Measurements from ENCODE around the gene ZDHHC9.

Gene ZDHHC9

GRCh38 chrX:129833153-129833990, 10.3 kb downstream of the ZDHHC9 start:
- H3K27ac Mint-ChIP-seq = no peak overlapping the region
- no peaks in the 10 kb centered on the region for H3K4me1 Mint-ChIP-seq (ENCODE audit: low read depth)
- no peak for DNase-seq (ENCODE audit: low spot score)
- H3K4me3 Mint-ChIP-seq = no peak overlapping the region
- H3K27me3 Mint-ChIP-seq (ENCODE audit: low read depth) = no peaks in the 10 kb centered on the region
- H3K36me3 Mint-ChIP-seq (ENCODE audit: low read depth) = peaks cover 9% of the 10 kb centered on the region
- no peaks in the 10 kb centered on the region for H3K9me3 Mint-ChIP-seq

- Mint-ChIP-seq H3K27ac (no peak overlapping the region), H3K4me1 (ENCODE audit: low read depth) (no peaks in the 10 kb centered on the region), H3K36me3 (ENCODE audit: low read depth) (peaks cover 4% of the 10 kb centered on the region), H3K4me3 (no peak overlapping the region), H3K27me3 (ENCODE audit: low read depth) (no peaks in the 10 kb centered on the region), H3K9me3 (no peaks in the 10 kb centered on the region)
- no peak for DNase-seq (ENCODE audit: low spot score)
These were observed 12.4 kb downstream of the ZDHHC9 start for GRCh38 chrX:129831091-129831885.

DNA sequence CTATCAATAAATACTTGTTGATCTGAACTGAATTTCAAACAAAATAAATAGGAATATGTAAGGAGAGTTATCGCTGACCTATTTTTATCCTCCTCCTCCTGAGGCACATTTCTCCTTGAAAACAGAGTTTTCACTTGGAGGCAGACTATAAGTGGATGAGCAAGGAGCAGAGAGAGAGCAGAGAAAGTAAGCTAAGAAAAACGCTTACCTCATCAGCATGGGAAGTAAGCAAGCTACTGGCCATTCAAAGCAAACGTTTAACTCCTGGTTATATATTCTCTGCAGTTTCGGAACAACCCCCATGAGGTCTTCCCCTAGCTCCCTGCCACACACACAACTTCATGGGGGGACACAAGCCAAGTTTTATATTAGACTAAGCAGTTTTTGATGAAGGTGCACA, 13.2 kb downstream of the ZDHHC9 start:
- peaks cover 4% of the 10 kb centered on the region for H3K4me1 Mint-ChIP-seq (ENCODE audit: low read depth)

GRCh38 chrX:129825746-129826505, 17.8 kb downstream of the ZDHHC9 start:
- no peak for DNase-seq (ENCODE audit: low spot score)
- H3K4me1 Mint-ChIP-seq (ENCODE audit: low read depth) = peaks cover 7% of the 10 kb centered on the region
- no peak overlapping the region for H3K4me3 Mint-ChIP-seq
- no peaks in the 10 kb centered on the region for H3K27me3 Mint-ChIP-seq (ENCODE audit: low read depth)
- peaks cover 9% of the 10 kb centered on the region for H3K36me3 Mint-ChIP-seq (ENCODE audit: low read depth)
- no peaks in the 10 kb centered on the region for H3K9me3 Mint-ChIP-seq
- peak overlapping the region; percentile 63 for H3K27ac Mint-ChIP-seq

More for the DNA sequence above, 13.2 kb downstream of the ZDHHC9 start:
- H3K27ac Mint-ChIP-seq = no peak overlapping the region
- no peaks in the 10 kb centered on the region for H3K27me3 Mint-ChIP-seq (ENCODE audit: low read depth)
- no peak overlapping the region for H3K4me3 Mint-ChIP-seq
- DNase-seq (ENCODE audit: low spot score) = no peak
- peaks cover 6% of the 10 kb centered on the region for H3K36me3 Mint-ChIP-seq (ENCODE audit: low read depth)
- no peaks in the 10 kb centered on the region for H3K9me3 Mint-ChIP-seq

- Mint-ChIP-seq H3K4me3 (no peak overlapping the region), H3K9me3 (no peaks in the 10 kb centered on the region)
These were observed 19.1 kb downstream of the ZDHHC9 start for GRCh38 chrX:129824620-129825019.

GRCh38 chrX:129823522-129823921, 20.2 kb downstream of the ZDHHC9 start:
- DNase-seq (ENCODE audit: low spot score) = no peak
- Mint-ChIP-seq H3K9me3 (no peaks in the 10 kb centered on the region), H3K4me1 (ENCODE audit: low read depth) (peaks cover 7% of the 10 kb centered on the region), H3K36me3 (ENCODE audit: low read depth) (peaks cover 5% of the 10 kb centered on the region), H3K27me3 (ENCODE audit: low read depth) (no peaks in the 10 kb centered on the region), H3K27ac (peak overlapping the region; percentile 73), H3K4me3 (peak overlapping the region; percentile 56)

More at GRCh38 chrX:129824620-129825019, 19.1 kb downstream of the ZDHHC9 start:
- H3K27me3 Mint-ChIP-seq (ENCODE audit: low read depth) = no peaks in the 10 kb centered on the region
- no peak for DNase-seq (ENCODE audit: low spot score)
- H3K27ac Mint-ChIP-seq = no peak overlapping the region
- H3K36me3 Mint-ChIP-seq (ENCODE audit: low read depth) = peaks cover 9% of the 10 kb centered on the region
- peaks cover 7% of the 10 kb centered on the region for H3K4me1 Mint-ChIP-seq (ENCODE audit: low read depth)

DNA sequence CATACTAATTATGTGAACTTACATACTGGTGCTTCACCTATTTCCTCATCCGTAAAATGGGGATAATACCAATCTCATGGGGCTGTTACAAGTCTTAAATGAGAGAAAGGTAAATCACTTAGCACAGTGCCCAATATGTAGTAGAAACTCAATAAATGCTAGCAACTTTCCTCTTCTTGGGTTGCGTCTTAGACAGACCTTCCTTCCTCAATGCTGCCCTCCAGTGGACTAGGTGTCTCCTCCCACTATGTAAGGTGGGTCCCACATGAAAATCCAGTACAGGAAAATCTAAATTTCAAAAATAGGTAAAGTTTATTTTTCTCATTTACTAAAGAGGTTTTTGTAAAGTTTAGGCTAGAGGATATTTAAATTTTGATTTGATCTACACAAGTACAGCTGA, 20.6 kb downstream of the ZDHHC9 start:
- peaks cover 7% of the 10 kb centered on the region for H3K4me1 Mint-ChIP-seq (ENCODE audit: low read depth)
- H3K27ac Mint-ChIP-seq = peak overlapping the region; percentile 73
- peaks cover 5% of the 10 kb centered on the region for H3K36me3 Mint-ChIP-seq (ENCODE audit: low read depth)
- H3K4me3 Mint-ChIP-seq = no peak overlapping the region
- H3K9me3 Mint-ChIP-seq = no peaks in the 10 kb centered on the region
- DNase-seq (ENCODE audit: low spot score) = no peak
- H3K27me3 Mint-ChIP-seq (ENCODE audit: low read depth) = no peaks in the 10 kb centered on the region

- H3K4me1 Mint-ChIP-seq (ENCODE audit: low read depth) = no peaks in the 10 kb centered on the region
- no peaks in the 10 kb centered on the region for H3K27me3 Mint-ChIP-seq (ENCODE audit: low read depth)
- no peak overlapping the region for H3K4me3 Mint-ChIP-seq
- no peak overlapping the region for H3K27ac Mint-ChIP-seq
- H3K9me3 Mint-ChIP-seq = no peaks in the 10 kb centered on the region
- H3K36me3 Mint-ChIP-seq (ENCODE audit: low read depth) = peaks cover 2% of the 10 kb centered on the region
- no peak for DNase-seq (ENCODE audit: low spot score)
These were observed 25.6 kb downstream of the ZDHHC9 start for GRCh38 chrX:129818123-129818522.

DNA sequence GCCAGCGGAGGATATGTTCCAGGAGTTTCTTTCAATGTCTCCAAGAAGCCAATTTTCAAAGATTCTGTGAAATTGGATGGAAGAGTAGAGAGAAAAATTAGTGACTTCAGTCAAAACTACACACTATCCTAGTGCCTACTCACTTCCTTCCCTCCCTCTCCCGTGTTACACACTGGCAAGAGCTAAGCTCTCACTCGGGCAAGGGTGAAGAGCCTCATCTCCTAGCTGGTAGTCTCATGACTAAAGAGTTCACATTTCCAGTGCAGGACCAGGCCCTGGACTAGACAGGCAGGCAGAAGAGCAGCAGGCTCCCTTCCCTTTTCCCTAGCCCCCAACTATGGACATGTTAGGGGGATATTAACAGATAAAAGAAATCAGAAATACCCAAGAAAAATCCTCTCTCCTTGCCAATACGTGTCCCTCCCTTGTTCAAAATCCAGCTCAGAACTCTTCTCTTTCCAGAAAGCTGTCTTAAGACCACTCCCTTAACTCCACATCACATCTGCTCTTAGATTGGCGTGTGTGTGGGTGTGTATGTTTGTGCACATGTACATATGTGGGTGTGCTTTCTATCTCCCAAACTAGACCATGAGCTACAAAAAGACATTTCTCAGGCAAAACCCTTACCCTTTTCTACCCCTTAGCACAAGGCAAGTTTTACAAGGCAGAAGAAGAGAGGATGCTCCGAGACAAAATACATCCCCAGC, 29.9 kb downstream of the ZDHHC9 start:
- no peak overlapping the region for H3K27ac Mint-ChIP-seq
- H3K27me3 Mint-ChIP-seq (ENCODE audit: low read depth) = no peaks in the 10 kb centered on the region
- DNase-seq (ENCODE audit: low spot score) = no peak
- no peaks in the 10 kb centered on the region for H3K9me3 Mint-ChIP-seq
- no peak overlapping the region for H3K4me3 Mint-ChIP-seq
- peaks cover 19% of the 10 kb centered on the region for H3K36me3 Mint-ChIP-seq (ENCODE audit: low read depth)
- peaks cover 7% of the 10 kb centered on the region for H3K4me1 Mint-ChIP-seq (ENCODE audit: low read depth)

DNA sequence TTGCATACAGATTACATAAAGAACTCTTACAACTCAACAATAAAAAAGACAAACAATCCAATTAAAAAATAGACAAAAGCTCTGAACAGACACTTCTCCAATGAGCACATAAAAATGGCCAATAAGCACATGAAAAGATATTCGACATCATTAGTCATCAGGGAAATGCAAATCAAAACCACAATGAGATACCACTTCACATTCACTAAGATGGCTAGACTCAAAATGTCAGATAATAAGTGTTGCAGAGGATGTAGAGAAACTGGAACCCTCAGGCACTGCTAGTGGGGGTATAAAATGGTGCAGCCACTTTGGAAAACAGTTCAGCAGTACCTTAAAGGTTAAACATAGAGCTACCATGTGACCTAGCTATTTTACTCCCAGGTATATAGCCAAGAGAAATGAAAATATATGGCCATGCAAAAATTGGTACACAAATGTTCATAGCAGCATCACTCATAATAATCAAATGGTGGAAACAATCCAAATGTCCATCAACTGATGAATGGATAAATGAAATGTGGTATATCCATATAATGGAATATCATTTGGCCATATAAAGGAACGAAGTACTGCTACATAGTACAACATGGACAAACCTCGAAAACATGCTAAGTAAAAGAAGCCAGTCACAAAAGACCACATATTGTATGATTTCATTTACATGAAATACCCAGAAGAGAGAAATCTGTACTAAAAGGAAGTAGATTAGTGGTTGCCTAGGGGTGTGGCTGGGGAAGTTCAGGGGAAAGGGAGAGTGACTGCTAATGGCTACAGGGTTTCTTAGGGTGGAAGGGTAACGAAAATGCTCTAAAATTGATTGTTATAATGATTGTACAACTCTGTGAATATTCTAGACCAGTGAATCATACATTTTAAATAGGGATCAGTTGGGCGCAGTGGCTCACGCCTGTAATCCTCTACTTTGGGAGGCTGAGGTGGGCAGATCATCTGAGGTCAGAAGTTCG, 34.6 kb downstream of the ZDHHC9 start:
- Mint-ChIP-seq H3K27me3 (ENCODE audit: low read depth) (no peaks in the 10 kb centered on the region), H3K9me3 (no peaks in the 10 kb centered on the region), H3K27ac (peak overlapping the region; percentile 19), H3K36me3 (ENCODE audit: low read depth) (peaks cover 27% of the 10 kb centered on the region), H3K4me3 (no peak overlapping the region), H3K4me1 (ENCODE audit: low read depth) (peaks cover 14% of the 10 kb centered on the region)
- no peak for DNase-seq (ENCODE audit: low spot score)

DNA sequence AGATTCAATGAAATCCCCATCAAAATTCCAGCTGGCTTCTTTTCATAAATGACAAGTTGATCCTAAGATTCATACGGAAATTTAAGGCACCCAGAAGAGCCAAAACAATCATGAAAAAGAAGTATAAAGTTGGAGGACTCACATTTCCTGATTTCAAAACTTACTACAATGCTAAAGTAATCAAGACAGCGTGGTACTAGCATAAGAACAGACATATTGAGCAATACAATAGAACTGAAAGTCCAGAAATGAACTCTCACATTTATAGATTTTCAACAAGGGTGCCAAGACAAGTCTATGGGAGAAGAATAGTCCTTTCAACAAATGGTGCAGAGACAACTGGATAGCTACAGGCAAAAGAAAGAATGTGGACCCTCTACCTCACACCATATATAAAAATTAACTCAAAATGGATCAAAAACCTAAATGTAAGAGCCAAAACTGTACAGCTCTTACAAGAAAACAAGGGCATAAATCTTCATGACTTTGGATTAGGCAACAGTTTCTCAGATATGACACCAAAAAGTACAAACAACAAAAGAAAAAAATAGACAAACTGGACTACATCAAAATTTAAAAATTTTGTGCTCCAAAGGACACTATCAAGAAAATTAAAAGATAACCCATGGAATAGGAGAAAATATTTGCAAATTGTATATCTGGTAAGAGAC, 35.4 kb downstream of the ZDHHC9 start:
- Mint-ChIP-seq H3K9me3 (no peaks in the 10 kb centered on the region), H3K36me3 (ENCODE audit: low read depth) (peaks cover 27% of the 10 kb centered on the region), H3K4me3 (no peak overlapping the region), H3K27me3 (ENCODE audit: low read depth) (no peaks in the 10 kb centered on the region), H3K27ac (peak overlapping the region; percentile 19), H3K4me1 (ENCODE audit: low read depth) (peaks cover 14% of the 10 kb centered on the region)
- no peak for DNase-seq (ENCODE audit: low spot score)

DNA sequence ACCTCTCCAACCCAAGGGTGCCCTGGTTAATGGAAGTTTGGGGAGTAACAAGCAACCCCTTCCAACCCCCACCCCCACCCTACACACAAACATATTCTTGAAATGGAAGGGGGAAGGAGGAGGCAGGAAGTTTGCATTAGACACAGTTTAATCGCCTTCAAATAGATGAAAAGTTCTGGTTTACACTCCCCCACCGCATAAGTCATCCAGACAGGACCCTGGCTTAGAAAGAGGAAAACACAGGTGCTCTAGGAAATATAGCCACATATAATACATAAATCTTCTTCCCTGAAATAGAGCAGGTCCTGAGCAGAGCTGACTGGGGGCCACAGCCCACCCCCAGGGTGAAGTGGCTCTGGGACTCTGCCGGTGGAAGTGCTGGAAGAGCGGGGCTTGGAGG, 38.9 kb downstream of the ZDHHC9 start:
- no peaks in the 10 kb centered on the region for H3K9me3 Mint-ChIP-seq
- DNase-seq (ENCODE audit: low spot score) = no peak
- H3K27me3 Mint-ChIP-seq (ENCODE audit: low read depth) = no peaks in the 10 kb centered on the region
- no peak overlapping the region for H3K4me3 Mint-ChIP-seq
- no peak overlapping the region for H3K27ac Mint-ChIP-seq
- peaks cover 19% of the 10 kb centered on the region for H3K36me3 Mint-ChIP-seq (ENCODE audit: low read depth)
- peaks cover 15% of the 10 kb centered on the region for H3K4me1 Mint-ChIP-seq (ENCODE audit: low read depth)

All from T-helper 2 cell treated with Interferon-gamma antibody and Interleukin-4, amounts not matched to agents 5 μg/mL and 100 μg/mL, for 36 hours (primary cell).